OCI-LY7 (cell line): ENCODE results near the gene OR2V2. TPM values are rescaled to one million over a fixed set of nuclear protein-coding genes. Genes with fewer than 3 reads are reported as not detected.
A peak's percentile ranks its signal among the peaks of the same experiment; 100 is the strongest.

ENCODE experiments used
- BruUV-seq: library from RNA; stranded (reverse); fragments of 400-500 nt; replicated peaks from 2 replicates; lab custom pipeline; 2021; lab: Mats Ljungman, UMichigan
- CTCF ChIA-PET: fragments of 300-600 bp; sonication (Branson Sonifier 250); formaldehyde crosslinking; loops from one replicate; lab custom pipeline; 2022; ENCODE audit warnings: antibody characterized with exemption; ENCODE audit not compliant: unreplicated experiment; lab: Charles Lee
- POLR2A ChIA-PET: fragments of 300-600 bp; sonication (Branson Sonifier 250); formaldehyde crosslinking; loops from one replicate; lab custom pipeline; 2022; ENCODE audit warnings: antibody characterized with exemption; lab: Charles Lee
- DNase-seq: peaks from one replicate; pipeline ENCODE4 v3.0.0-alpha.2; 2015; ENCODE audit warnings: low spot score
- H2AFZ ChIP-seq: fragments of 200-600 bp; sonication (generic), shearing (Covaris generic); 2 replicates; pipeline ENCODE4 v1.6.1; 2014; ENCODE audit warnings: mild to moderate bottlenecking, antibody characterized with exemption, low read length, moderate library complexity
- H3K27ac ChIP-seq: fragments of 200-600 bp; sonication (generic); 2 replicates; pipeline ENCODE4 v1.5.1; 2014; ENCODE audit warnings: mixed run types, low read depth, mild to moderate bottlenecking, moderate library complexity, low read length, inconsistent platforms; ENCODE audit not compliant: poor library complexity, severe bottlenecking
- H3K36me3 ChIP-seq: fragments of 200-600 bp; sonication (generic); 2 replicates; pipeline ENCODE4 v1.6.1; 2014; ENCODE audit warnings: mild to moderate bottlenecking, antibody characterized with exemption, low read length, moderate library complexity, mixed read lengths; ENCODE audit not compliant: insufficient read depth
- H3K4me1 ChIP-seq: fragments of 200-600 bp; sonication (generic); 2 replicates; pipeline ENCODE4 v1.5.1; 2014; ENCODE audit warnings: mild to moderate bottlenecking, low read length; ENCODE audit not compliant: insufficient read depth, poor library complexity, severe bottlenecking
- H3K4me2 ChIP-seq: fragments of 200-600 bp; sonication (generic); 2 replicates; pipeline ENCODE4 v1.6.1; 2014; ENCODE audit warnings: mild to moderate bottlenecking, low read length
- H3K4me3 ChIP-seq: fragments of 200-600 bp; sonication (generic); 2 replicates; pipeline ENCODE4 v1.5.1; 2014; ENCODE audit warnings: mild to moderate bottlenecking, low read depth, low read length; ENCODE audit not compliant: poor library complexity, severe bottlenecking
- H3K79me2 ChIP-seq: fragments of 200-600 bp; sonication (generic); 2 replicates; pipeline ENCODE4 v1.6.1; 2016; ENCODE audit warnings: low read depth, mild to moderate bottlenecking, low read length, moderate library complexity, mixed read lengths; ENCODE audit not compliant: insufficient read depth
- H3K9me2 ChIP-seq: fragments of 200-600 bp; sonication (generic); 2 replicates; pipeline ENCODE4 v1.6.1; 2016; ENCODE audit warnings: mild to moderate bottlenecking, low read length, mixed read lengths; ENCODE audit not compliant: insufficient read depth
- H3K9me3 ChIP-seq: fragments of 200-600 bp; sonication (generic); 2 replicates; pipeline ENCODE4 v1.6.1; 2014; ENCODE audit warnings: mild to moderate bottlenecking, mixed run types, low read length, mixed read lengths
- H4K20me1 ChIP-seq: fragments of 200-600 bp; sonication (generic); 2 replicates; pipeline ENCODE4 v1.6.1; 2014; ENCODE audit warnings: mild to moderate bottlenecking, antibody characterized with exemption, low read length, moderate library complexity, mixed read lengths; ENCODE audit not compliant: insufficient read depth
- EZH2phosphoT487 ChIP-seq: fragments of 200-600 bp; sonication (generic); IDR thresholded peaks from 2 replicates; pipeline ENCODE4 v1.6.1; 2018; ENCODE audit warnings: low read depth, borderline replicate concordance, mild to moderate bottlenecking, mixed run types, antibody characterized with exemption, low read length, moderate library complexity, mixed read lengths
- intact Hi-C: fragments of 100-400 bp; cut with micrococcal nuclease; formaldehyde crosslinking; loops from one replicate; pipeline ENCODE4 v1.10.0; 2022; ENCODE audit not compliant: unreplicated experiment
- total RNA-seq, 2 experiments: library from RNA; depleted of rRNA in 1 of 2; stranded (reverse); fragments of >200 nt in 1 of 2; shearing (Covaris generic) in 1 of 2; gene quantifications; 2 replicates each; pipeline ENCODE4 v1.2.3, GENCODE V29; 2014 to 2022
- TF ChIP-seq, protein P1 (sequence below): fragments of 200-600 bp; sonication (generic); conservative IDR thresholded peaks from 2 replicates; pipeline ENCODE4 v1.5.1; 2014; ENCODE audit warnings: mild to moderate bottlenecking, antibody characterized with exemption, low read length, moderate library complexity, mixed read lengths

The OR2V2 gene
- total RNA-seq, 2 experiments from 2014 or later = 0.06 TPM; not detected in 1

DNA sequence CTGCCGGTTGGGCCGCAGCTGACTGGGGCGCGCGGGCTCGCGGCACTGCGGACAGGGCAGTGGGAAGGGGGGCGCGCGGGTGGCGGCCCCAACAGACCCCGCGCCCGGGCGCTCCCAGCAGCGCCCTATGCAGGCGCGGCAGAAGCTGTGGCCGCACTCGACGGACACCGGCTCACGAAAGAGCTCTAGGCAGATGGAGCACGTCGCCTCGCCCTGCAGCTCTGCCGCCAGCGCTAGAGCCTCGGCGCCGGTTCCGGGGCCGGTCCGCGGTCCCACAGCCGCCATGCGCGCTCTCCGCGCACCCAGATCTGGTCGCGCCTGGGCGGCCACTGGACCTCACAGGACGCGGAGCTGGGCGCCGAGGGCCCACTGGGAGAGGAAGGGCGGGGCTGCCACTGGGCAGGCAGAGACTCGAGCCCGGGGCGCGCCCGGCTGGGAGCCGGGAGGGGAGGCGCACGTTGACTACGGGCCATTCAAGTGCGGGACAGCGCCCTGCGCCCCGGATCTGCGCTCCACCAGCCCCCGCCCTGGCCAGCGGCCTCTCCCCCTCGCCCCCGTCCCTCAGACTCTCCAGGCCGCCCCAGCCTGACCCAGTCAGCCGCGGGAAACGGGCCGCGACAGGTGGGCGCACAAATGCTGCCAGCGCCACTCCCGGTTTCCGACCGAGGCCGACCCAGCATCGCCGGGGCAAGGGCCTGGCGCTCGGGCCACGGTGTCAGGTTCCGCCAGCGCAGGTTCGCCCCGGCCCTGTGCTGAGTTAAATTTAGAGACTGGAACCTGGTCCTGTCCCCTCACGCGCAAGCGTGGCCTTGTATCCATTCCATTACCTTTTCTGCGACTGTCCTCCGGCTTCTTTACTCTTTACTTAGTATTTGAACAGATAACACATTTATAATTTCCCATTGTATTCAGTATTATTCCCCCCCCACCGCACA is 57.7 kb downstream of the OR2V2 start, which contains the start of gene TRIM7:
TSS of gene TRIM7 (minus strand) at position 371 of the 935 bp plus-strand sequence. CDS start at position 285, 86 bp downstream.
- POLR2A ChIA-PET = no interaction called here

DNA sequence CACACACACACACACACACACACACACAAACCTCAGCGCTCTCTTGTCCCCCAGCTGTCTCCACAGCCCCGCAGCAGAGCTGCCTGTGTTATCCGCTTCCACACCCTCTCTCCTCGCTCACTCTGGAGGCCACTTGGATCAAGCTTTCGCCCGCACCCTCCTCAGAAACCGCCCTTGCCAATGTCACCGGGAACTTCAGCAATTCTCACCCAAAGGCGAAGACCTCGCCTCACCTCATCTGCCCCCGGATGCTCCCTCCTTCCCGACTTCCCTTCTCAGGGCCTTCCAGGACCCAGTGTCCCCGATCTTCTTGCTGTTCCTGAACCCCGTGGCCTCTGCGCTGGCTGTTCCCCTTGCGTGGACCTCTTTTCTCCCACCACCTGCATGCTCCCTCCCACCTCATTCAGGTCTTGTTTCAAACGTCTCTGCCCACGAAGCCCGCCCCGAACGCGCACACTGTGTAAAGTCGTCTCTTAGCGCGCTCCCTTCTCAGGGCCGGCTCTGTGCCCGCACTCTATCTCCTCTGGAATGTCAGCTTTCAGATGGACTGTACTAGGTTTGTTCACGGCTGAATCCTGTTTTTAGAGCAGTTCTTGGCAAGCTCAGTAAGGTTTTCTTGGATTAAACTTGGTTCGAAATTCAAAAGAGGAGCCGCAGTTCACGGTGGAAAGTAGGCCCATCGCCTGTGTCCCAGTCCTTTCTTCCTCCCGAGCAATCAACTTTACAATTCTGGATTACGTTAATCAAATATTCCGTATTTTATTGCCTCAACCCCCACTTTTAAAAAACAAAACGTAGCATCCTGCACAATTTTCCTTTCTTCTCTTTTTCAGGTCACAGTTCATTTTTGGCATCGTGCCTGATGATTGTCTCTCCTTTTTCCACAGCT is 58.6 kb downstream of the OR2V2 start:
- intact Hi-C loops = no loop called here
- Histone ChIP-seq H3K4me1 (peaks cover 35% of the 10 kb centered on the region), H3K36me3 (no peaks in the 10 kb centered on the region), H3K4me2 (peak overlapping the region; percentile 80), H3K4me3 (peak overlapping the region; percentile 79), H3K9me2 (no peaks in the 10 kb centered on the region), H4K20me1 (no peaks in the 10 kb centered on the region), H3K79me2 (no peaks in the 10 kb centered on the region), H2AFZ (no peak overlapping the region; the same call in 1 of the 2 replicates), H3K9me3 (no peaks in the 10 kb centered on the region), H3K27ac (no peak overlapping the region)
- no peak for DNase-seq
- no peak for TF ChIP-seq EZH2phosphoT487
- TF ChIP-seq, protein P1, sequence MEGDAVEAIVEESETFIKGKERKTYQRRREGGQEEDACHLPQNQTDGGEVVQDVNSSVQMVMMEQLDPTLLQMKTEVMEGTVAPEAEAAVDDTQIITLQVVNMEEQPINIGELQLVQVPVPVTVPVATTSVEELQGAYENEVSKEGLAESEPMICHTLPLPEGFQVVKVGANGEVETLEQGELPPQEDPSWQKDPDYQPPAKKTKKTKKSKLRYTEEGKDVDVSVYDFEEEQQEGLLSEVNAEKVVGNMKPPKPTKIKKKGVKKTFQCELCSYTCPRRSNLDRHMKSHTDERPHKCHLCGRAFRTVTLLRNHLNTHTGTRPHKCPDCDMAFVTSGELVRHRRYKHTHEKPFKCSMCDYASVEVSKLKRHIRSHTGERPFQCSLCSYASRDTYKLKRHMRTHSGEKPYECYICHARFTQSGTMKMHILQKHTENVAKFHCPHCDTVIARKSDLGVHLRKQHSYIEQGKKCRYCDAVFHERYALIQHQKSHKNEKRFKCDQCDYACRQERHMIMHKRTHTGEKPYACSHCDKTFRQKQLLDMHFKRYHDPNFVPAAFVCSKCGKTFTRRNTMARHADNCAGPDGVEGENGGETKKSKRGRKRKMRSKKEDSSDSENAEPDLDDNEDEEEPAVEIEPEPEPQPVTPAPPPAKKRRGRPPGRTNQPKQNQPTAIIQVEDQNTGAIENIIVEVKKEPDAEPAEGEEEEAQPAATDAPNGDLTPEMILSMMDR = no peak
- ChIA-PET POLR2A (interaction anchor here (0.6 to 2.6 kb wide), 9 partner anchors 7 to 55 kb away, joined by 3 to 25 read pairs (median 5); partner anchors contain the start of gene TRIM41), CTCF (no interaction called here)
- BruUV-seq = no TSS peak

More for the DNA sequence above, 57.7 kb downstream of the OR2V2 start, which contains the start of gene TRIM7:
- H3K27ac ChIP-seq = no peak within 1 kb of the TSS
- TF ChIP-seq EZH2phosphoT487 = no peak
- TF ChIP-seq, protein P1 = no peak
- no TSS peak for BruUV-seq
- DNase-seq = no peak
- H3K9me2 ChIP-seq = no peaks in the 10 kb centered on the region
- intact Hi-C loops = no loop called here
- peak within 1 kb of the TSS; percentile 80 for H3K4me2 ChIP-seq
- no peaks in the 10 kb centered on the region for H3K79me2 ChIP-seq
- peak within 1 kb of the TSS; percentile 37; the same call in 1 of the 2 replicates for H2AFZ ChIP-seq
- peak within 1 kb of the TSS; percentile 79 for H3K4me3 ChIP-seq
- no peaks in the 10 kb centered on the region for H3K9me3 ChIP-seq
- peaks cover 44% of the 10 kb centered on the region for H3K4me1 ChIP-seq
- no peaks in the 10 kb centered on the region for H3K36me3 ChIP-seq
- CTCF ChIA-PET = no interaction called here
- no peaks in the 10 kb centered on the region for H4K20me1 ChIP-seq
